ENCODE data around the gene HYKK. TPM values are rescaled to one million over a fixed set of nuclear protein-coding genes. Genes with fewer than 3 reads are reported as not detected.

The HYKK gene
- total RNA-seq, 1 experiment from 2014 or later: 3.1 TPM

DNA sequence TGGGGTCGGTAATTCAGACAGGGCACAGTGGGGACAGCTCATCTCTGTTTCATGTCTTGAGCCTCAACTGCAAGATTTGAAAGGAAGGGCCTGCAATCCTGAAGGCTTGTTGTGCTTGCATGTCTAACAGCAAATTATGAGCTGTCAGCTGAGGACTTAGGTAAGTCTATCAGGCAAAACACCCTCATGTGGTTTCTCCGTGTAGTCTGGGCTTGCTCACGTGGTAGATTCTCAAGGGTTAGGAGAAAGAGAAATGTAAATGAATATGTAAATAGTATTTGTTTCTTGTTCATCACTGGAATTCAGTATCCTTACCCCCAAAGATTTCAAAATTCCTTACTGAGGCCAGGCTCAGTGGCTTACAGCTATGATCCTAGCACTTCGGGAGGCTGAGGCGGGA, 30.1 kb upstream of the HYKK start:
- POLR2A ChIA-PET: no interaction called here
- CTCF ChIA-PET: interaction anchor here (1.4 kb wide), 1 partner anchor 169 kb away, joined by 3 read pairs; no protein-coding TSS in a partner anchor
- ATAC-seq (no peak), DNase-seq (ENCODE audit: low spot score) (no peak)
- Mint-ChIP-seq H3K27ac (no peak overlapping the region), H3K4me3 (no peak overlapping the region), H3K36me3 (peaks cover 57% of the 10 kb centered on the region), H3K27me3 (ENCODE audit: low read depth) (no peaks in the 10 kb centered on the region), H3K4me1 (no peaks in the 10 kb centered on the region), H3K9me3 (no peaks in the 10 kb centered on the region)
- TF ChIP-seq, protein P1, sequence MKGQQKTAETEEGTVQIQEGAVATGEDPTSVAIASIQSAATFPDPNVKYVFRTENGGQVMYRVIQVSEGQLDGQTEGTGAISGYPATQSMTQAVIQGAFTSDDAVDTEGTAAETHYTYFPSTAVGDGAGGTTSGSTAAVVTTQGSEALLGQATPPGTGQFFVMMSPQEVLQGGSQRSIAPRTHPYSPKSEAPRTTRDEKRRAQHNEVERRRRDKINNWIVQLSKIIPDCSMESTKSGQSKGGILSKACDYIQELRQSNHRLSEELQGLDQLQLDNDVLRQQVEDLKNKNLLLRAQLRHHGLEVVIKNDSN (CRISPR knock-in tag; IDR thresholded peaks at IDR 0.05): no peak
- TF ChIP-seq, protein P2, sequence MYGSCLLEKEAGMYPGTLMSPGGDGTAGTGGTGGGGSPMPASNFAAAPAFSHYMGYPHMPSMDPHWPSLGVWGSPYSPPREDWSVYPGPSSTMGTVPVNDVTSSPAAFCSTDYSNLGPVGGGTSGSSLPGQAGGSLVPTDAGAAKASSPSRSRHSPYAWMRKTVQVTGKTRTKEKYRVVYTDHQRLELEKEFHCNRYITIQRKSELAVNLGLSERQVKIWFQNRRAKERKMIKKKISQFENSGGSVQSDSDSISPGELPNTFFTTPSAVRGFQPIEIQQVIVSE (CRISPR knock-in tag; IDR thresholded peaks at IDR 0.05; ENCODE audit: borderline replicate concordance): no peak
- TF ChIP-seq ESRRA (CRISPR knock-in tag; IDR thresholded peaks at IDR 0.05; ENCODE audit: borderline replicate concordance): no peak
- no peak for TF ChIP-seq RELA (CRISPR knock-in tag; IDR thresholded peaks at IDR 0.05; ENCODE audit: borderline replicate concordance)
- TF ChIP-seq NR3C1 (CRISPR knock-in tag; conservative IDR thresholded peaks at IDR 0.05; ENCODE audit: low read depth): no peak
- TF ChIP-seq ZNF232 (CRISPR knock-in tag; IDR thresholded peaks at IDR 0.05): no peak
- no peak for TF ChIP-seq MLX (CRISPR knock-in tag; IDR thresholded peaks at IDR 0.05)
- TF ChIP-seq ZNF532 (CRISPR knock-in tag; IDR thresholded peaks at IDR 0.05; ENCODE audit: borderline replicate concordance): no peak
- TF ChIP-seq E2F4 (CRISPR knock-in tag; IDR thresholded peaks at IDR 0.05; ENCODE audit: borderline replicate concordance, low read depth): no peak
- no peak for TF ChIP-seq ZNF281 (CRISPR knock-in tag; IDR thresholded peaks at IDR 0.05)
- TF ChIP-seq CTCF (IDR thresholded peaks at IDR 0.05): no peak
- no peak for TF ChIP-seq FOXJ3 (CRISPR knock-in tag; IDR thresholded peaks at IDR 0.05; ENCODE audit: borderline replicate concordance)
- TF ChIP-seq FOXK1 (CRISPR knock-in tag; IDR thresholded peaks at IDR 0.05): no peak
- no peak for TF ChIP-seq HMGA2 (CRISPR knock-in tag; IDR thresholded peaks at IDR 0.05)

Measured in WTC11 (cell line).